ENCODE results near the gene ELL2. TPM values are rescaled to one million over a fixed set of nuclear protein-coding genes. Genes with fewer than 3 reads are reported as not detected.

The ELL2 gene
- total and polyA plus RNA-seq, 2 donors (not counting 1 experiment from before 2014, with no cell fraction given): 68.5 to 121 TPM

DNA sequence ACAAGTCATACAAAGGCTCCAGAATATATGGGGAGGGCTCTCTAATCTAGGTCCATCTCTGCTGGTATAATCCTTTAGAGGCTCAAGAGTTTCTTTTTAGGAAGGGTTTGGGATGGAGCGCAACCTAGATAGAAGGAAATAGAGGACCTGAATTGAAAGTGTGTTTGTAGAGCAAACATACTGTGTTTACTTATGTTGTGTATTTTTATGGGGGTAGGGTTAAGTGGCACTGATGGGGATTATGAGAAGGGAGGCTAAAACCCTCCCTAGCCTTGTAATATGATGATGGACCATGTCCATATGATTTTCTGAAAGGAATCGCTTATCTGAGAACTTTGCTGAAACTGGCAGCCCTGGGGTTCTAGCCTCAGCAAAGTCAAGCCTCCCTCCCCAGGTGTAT, 4.4 kb upstream of the ELL2 start:
- Histone ChIP-seq H3K9ac (ENCODE audit: insufficient read depth, low read length) (no peak overlapping the region), H3K4me2 (ENCODE audit: extremely low read depth, insufficient read depth, low read length) (no peak overlapping the region), H3K4me1 (ENCODE audit: control insufficient read depth, extremely low read depth, insufficient read depth, low read length) (no peaks in the 10 kb centered on the region)

GRCh38 chr5:95963650-95964410, 2.2 kb upstream of the ELL2 start:
- Histone ChIP-seq H3K9ac (ENCODE audit: insufficient read depth, low read length) (no peak overlapping the region), H3K27ac (ENCODE audit: insufficient read depth, low read length) (no peak overlapping the region), H3K36me3 (ENCODE audit: control insufficient read depth, insufficient read depth, low read length) (no peaks in the 10 kb centered on the region), H3K4me1 (ENCODE audit: control insufficient read depth, extremely low read depth, insufficient read depth, low read length) (no peaks in the 10 kb centered on the region), H4K20me1 (ENCODE audit: control insufficient read depth, extremely low read depth, insufficient read depth, low read length) (no peaks in the 10 kb centered on the region), H3K27me3 (ENCODE audit: control insufficient read depth, insufficient read depth, low read length) (no peaks in the 10 kb centered on the region), H3K4me2 (ENCODE audit: extremely low read depth, insufficient read depth, low read length) (no peak overlapping the region), H3K9me3 (ENCODE audit: control insufficient read depth, insufficient read depth, low read depth, low read length) (no peaks in the 10 kb centered on the region), H3K4me3 (replicated peaks in 1 of 4; ENCODE audit: control extremely low read depth in 1 of 4, insufficient read depth in 1 of 4, low read depth in 3 of 4, low read length in 4 of 4) (no peak overlapping the region), H2AFZ (ENCODE audit: low read length) (no peak overlapping the region), H3K79me2 (ENCODE audit: control insufficient read depth, insufficient read depth, low read length) (peaks cover 26% of the 10 kb centered on the region)
- TF ChIP-seq EZH2 (IDR thresholded peaks at IDR 0.05; ENCODE audit: low read length, missing control alignments): no peak
- TF ChIP-seq, protein P1, sequence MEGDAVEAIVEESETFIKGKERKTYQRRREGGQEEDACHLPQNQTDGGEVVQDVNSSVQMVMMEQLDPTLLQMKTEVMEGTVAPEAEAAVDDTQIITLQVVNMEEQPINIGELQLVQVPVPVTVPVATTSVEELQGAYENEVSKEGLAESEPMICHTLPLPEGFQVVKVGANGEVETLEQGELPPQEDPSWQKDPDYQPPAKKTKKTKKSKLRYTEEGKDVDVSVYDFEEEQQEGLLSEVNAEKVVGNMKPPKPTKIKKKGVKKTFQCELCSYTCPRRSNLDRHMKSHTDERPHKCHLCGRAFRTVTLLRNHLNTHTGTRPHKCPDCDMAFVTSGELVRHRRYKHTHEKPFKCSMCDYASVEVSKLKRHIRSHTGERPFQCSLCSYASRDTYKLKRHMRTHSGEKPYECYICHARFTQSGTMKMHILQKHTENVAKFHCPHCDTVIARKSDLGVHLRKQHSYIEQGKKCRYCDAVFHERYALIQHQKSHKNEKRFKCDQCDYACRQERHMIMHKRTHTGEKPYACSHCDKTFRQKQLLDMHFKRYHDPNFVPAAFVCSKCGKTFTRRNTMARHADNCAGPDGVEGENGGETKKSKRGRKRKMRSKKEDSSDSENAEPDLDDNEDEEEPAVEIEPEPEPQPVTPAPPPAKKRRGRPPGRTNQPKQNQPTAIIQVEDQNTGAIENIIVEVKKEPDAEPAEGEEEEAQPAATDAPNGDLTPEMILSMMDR (conservative IDR thresholded peaks at IDR 0.05 in 1 of 2, IDR thresholded peaks at IDR 0.05 in 1 of 2; ENCODE audit: low read depth in 1 of 2, low read length in 2 of 2): no peak
- peak in 1 of 2 donors; percentile 52 for DNase-seq (ENCODE audit: low read depth in 2 of 2)

More for the DNA sequence above, 4.4 kb upstream of the ELL2 start:
- H2AFZ ChIP-seq (ENCODE audit: low read length): no peak overlapping the region
- H3K9me3 ChIP-seq (ENCODE audit: control insufficient read depth, insufficient read depth, low read depth, low read length): no peaks in the 10 kb centered on the region
- H3K4me3 ChIP-seq (replicated peaks in 1 of 4; ENCODE audit: control extremely low read depth in 1 of 4, insufficient read depth in 1 of 4, low read depth in 3 of 4, low read length in 4 of 4): no peak overlapping the region
- peaks cover 4% of the 10 kb centered on the region for H3K79me2 ChIP-seq (ENCODE audit: control insufficient read depth, insufficient read depth, low read length)
- TF ChIP-seq EZH2 (IDR thresholded peaks at IDR 0.05; ENCODE audit: low read length, missing control alignments): no peak
- TF ChIP-seq, protein P1 (conservative IDR thresholded peaks at IDR 0.05 in 1 of 2, IDR thresholded peaks at IDR 0.05 in 1 of 2; ENCODE audit: low read depth in 1 of 2, low read length in 2 of 2): no peak
- no peaks in the 10 kb centered on the region for H3K27me3 ChIP-seq (ENCODE audit: control insufficient read depth, insufficient read depth, low read length)
- no peaks in the 10 kb centered on the region for H4K20me1 ChIP-seq (ENCODE audit: control insufficient read depth, extremely low read depth, insufficient read depth, low read length)
- no peaks in the 10 kb centered on the region for H3K36me3 ChIP-seq (ENCODE audit: control insufficient read depth, insufficient read depth, low read length)
- H3K27ac ChIP-seq (ENCODE audit: insufficient read depth, low read length): no peak overlapping the region
- no peak for DNase-seq (ENCODE audit: low read depth in 2 of 2)

DNA sequence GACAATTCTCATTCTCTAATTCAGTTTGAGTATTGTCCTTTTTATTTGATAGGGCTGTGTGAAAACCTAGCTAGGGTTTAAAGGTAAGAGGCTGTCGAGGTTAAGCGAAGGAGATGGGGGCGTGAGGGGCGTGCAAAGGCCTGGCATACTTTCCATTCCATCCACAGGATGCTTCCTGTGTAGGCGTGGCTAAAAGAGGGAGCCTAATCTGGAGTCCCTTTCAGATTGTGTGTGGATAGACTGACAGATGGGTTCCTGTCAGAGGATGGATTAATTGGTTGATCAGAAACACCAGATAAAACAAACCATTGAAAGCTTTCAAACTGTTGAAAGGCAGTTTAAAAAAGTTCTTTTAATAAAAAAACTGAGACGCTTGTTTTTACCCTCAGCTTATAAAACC, 1.1 kb upstream of the ELL2 start:
- Histone ChIP-seq H3K4me2 (ENCODE audit: extremely low read depth, insufficient read depth, low read length) (no peak overlapping the region), H3K27ac (ENCODE audit: insufficient read depth, low read length) (peak overlapping the region; percentile 96), H3K4me1 (ENCODE audit: control insufficient read depth, extremely low read depth, insufficient read depth, low read length) (peaks cover 2% of the 10 kb centered on the region), H3K9me3 (ENCODE audit: control insufficient read depth, insufficient read depth, low read depth, low read length) (no peaks in the 10 kb centered on the region), H3K4me3 (replicated peaks in 1 of 4; ENCODE audit: control extremely low read depth in 1 of 4, insufficient read depth in 1 of 4, low read depth in 3 of 4, low read length in 4 of 4) (no peak overlapping the region), H3K36me3 (ENCODE audit: control insufficient read depth, insufficient read depth, low read length) (no peaks in the 10 kb centered on the region), H3K27me3 (ENCODE audit: control insufficient read depth, insufficient read depth, low read length) (no peaks in the 10 kb centered on the region), H3K9ac (ENCODE audit: insufficient read depth, low read length) (no peak overlapping the region), H3K79me2 (ENCODE audit: control insufficient read depth, insufficient read depth, low read length) (peaks cover 37% of the 10 kb centered on the region), H4K20me1 (ENCODE audit: control insufficient read depth, extremely low read depth, insufficient read depth, low read length) (no peaks in the 10 kb centered on the region), H2AFZ (ENCODE audit: low read length) (no peak overlapping the region)
- no peak for TF ChIP-seq EZH2 (IDR thresholded peaks at IDR 0.05; ENCODE audit: low read length, missing control alignments)
- TF ChIP-seq, protein P1 (conservative IDR thresholded peaks at IDR 0.05 in 1 of 2, IDR thresholded peaks at IDR 0.05 in 1 of 2; ENCODE audit: low read depth in 1 of 2, low read length in 2 of 2): no peak
- no peak for DNase-seq (ENCODE audit: low read depth in 2 of 2)

Data from fibroblast of lung (primary cell).